B cell (primary cell): Measurements from ENCODE around the gene TSC1.

Experiments used
- CTCF ChIP-seq: fragments of 200-600 bp; IDR thresholded peaks from one replicate; pipeline ENCODE4 v1.8.0; 2022; ENCODE audit warnings: antibody characterized with exemption, mild to moderate bottlenecking
- EZH2 ChIP-seq: IDR thresholded peaks from 2 replicates; pipeline ENCODE4 v1.6.1; 2012; ENCODE audit warnings: borderline replicate concordance, low read depth, mild to moderate bottlenecking, moderate library complexity, low read length; ENCODE audit not compliant: insufficient read depth, poor library complexity, severe bottlenecking

GRCh38 chr9:132961002-132961401, 16.6 kb upstream of the TSC1 start:
- TF ChIP-seq CTCF (no peak), EZH2 (no peak)
